Measurements from ENCODE around the gene CFAP58.

Gene CFAP58

DNA sequence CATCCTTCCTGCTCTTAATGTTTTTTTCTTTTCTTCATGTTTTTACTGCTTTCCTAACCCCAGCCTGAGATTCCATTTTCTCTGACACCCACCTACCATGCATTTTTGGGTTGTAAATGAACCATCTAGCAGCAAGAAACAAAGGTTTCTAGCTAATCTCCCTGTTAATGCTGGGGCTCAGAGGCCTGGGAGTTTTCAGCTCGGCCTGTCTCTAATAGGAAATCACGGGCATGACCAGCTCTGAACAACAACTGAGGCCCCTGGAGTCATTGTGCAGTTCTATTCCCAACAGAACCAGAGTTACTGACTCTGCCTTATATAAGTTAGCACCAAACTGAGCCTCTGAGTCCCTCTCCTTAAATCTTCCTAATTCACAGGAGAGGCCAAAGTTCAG is 134.8 kb downstream of the CFAP58 start:
- no peak for DNase-seq

DNA sequence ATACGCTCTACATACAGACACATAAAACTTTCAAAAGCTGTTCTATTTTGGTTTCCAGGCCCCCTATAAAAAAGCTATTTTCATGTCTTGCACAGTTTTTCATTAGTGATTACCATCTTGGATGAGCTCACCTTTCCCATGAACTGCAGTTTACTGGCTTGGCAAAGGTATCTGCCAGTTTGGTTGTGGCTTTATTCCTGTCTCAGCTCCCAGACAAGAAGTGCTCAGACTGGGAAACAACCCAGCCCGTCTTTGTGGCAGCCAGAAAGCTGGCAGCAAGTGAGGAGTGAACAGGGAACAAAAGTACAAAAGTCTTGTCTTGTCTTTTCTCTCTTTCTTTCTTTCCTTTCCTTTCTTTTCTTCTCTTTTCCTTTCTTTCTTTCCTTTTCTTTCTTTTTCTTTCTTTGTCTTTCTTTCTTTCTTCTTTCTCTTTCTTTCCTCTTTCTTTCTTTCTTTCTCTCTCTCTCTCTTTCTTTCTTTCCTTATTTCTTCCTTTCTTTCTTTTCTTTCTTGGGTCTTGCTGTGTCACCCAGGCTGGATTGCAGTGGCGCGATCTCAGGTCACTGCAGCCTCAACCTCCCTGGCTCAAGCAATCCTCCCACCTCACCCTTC is 138.8 kb downstream of the CFAP58 start:
- DNase-seq = no peak

DNA sequence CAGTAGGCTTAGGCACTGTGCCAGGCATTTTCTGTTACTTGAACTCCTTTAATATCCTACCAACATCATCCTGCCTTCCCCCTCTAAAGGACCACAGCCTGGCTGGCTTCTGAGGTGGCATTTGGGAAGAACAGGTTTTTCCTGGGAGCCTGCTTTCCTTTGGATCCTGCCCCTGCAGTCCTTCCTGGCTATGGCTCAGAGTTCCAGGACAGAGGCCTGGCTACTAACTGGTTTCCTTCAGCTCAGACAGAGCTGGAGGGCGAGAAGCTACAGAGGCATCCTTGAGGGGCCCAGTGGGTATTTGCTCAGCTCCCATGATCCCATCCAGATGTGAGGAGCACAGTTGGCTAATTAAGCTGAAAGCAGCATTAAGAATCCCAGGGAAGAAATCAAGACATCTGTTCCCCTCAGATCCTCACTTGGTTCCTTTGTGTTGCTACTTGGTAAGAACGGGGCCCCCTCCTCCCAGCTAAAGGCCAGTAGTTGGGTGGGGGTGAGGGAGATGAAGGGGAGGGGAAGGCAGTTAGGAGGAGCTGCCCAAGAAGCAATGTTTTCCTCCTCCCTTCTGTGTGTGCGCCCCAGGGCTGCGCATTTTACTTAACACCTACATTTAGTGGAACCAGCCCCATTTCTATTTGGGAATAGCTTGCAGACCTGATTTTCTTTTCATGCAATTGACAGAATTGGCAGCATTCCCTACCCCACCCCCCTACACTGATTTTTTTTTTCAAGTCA is 144.9 kb downstream of the CFAP58 start:
- no peak for DNase-seq

DNA sequence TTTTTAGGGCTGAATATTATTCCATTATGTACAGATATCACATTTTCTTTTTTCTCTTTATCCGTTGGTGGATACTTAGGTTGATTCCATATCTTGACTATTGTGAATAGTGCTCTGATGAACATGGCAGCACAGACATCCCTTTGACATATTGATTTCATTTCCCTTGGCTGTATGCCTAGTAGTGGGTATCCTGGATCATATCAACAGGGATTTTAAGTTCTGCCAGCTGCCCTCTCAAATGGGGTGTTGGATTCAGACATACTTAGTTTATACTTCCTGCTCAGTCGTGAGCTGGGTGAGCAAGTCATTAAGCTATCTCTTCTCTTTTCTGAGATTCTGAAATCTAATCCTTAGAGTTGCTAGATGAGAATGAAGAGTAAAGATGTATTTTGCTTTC is 147.8 kb downstream of the CFAP58 start:
- no peak for DNase-seq

DNA sequence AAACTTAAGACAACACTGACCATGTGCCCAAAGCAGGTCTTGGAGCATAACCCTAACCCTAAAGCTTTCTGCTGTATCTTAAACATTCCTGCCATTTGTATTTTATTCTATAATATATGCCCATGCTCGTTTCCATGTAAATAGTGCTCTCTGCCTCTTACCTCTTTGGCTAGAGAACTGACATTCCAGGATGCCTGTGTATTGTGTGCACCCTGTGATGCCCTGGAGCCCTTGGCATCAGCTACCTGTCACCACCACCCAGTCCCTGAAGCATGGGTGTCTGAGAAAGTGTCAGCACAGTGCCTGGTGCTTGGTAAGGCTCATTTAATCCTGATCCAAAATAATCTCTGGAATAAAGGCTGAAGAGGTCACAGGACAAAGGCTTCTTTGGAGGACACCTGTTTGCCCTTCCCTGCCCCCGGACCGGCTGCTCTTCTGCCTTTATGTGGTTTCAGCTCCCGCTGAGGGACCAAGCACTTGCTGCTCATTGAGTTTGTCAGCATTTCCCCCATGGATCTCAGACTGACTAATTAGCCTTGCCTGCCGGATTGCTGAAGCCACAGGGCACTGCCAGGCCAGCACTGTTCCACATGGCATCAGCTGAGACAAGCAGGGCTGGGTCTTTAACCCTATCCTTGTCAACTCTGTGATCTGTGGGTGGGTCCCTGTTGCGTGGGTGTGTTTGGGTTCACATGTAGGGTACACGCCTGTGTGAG is 148.4 kb downstream of the CFAP58 start:
- DNase-seq = no peak

DNA sequence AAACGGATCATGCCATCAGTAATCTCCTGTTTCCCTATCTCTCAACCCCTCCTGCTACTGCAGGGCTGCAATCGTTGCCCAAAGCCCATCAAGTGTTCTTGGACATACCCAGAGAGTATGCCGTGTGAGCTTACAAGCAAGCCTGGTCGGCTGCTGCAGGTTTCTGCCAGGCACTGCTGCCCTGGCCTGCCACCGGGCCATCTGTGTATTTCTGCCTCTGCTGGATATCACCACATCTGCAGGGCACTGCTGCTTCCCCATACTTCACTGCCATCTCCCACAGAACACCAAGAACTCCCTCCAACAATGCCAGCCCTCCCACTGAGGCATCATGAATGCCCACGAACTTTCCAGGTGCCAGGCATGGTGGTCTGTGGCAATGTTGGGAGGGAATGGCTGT is 149.3 kb downstream of the CFAP58 start:
- DNase-seq = no peak
